IMR-90 (cell line): ENCODE results near the gene EDA. TPM values are rescaled to one million over a fixed set of nuclear protein-coding genes. Genes with fewer than 3 reads are reported as not detected.

Experiments
- ATAC-seq: fragments of 200-7000 bp; cut with Tn5 transposase; 2 replicates; pipeline ENCODE4 v1.9.1; 2020; ENCODE audit warnings: low read depth, mild to moderate bottlenecking, moderate library complexity
- BruUV-seq: library from RNA; stranded (reverse); fragments of 400-500 nt; replicated peaks from 2 replicates; lab custom pipeline; 2021; lab: Mats Ljungman, UMichigan
- CTCF ChIA-PET: fragments of 300-600 bp; formaldehyde crosslinking; extraction: SDS; loops from one replicate; lab custom pipeline; 2021; ENCODE audit warnings: antibody characterized with exemption; lab: Yijun Ruan, JAX
- POLR2A ChIA-PET: fragments of 300-600 bp; sonication (Branson Sonifier 250); formaldehyde crosslinking; loops from one replicate; lab custom pipeline; 2022; ENCODE audit warnings: antibody characterized with exemption; ENCODE audit not compliant: unreplicated experiment; lab: Charles Lee
- DNase-seq: peaks from one replicate; pipeline ENCODE4 v3.0.0; 2013
- H2AFZ ChIP-seq: replicated peaks from 2 replicates; pipeline ENCODE3; 2013; ENCODE audit warnings: low read length, mild to moderate bottlenecking; ENCODE audit not compliant: poor library complexity
- H2AK5ac ChIP-seq: 2 replicates; pipeline ENCODE4 v1.6.1; 2013; ENCODE audit warnings: low read depth, low read length, inconsistent platforms
- H2AK9ac ChIP-seq: replicated peaks from 2 replicates; pipeline ENCODE3; 2013; ENCODE audit warnings: mild to moderate bottlenecking, low read depth, low read length, moderate library complexity; ENCODE audit not compliant: poor library complexity
- H2BK120ac ChIP-seq: 2 replicates; pipeline ENCODE4 v1.6.1; 2013; ENCODE audit warnings: low read depth, low read length, inconsistent platforms
- H2BK15ac ChIP-seq: 3 replicates; pipeline ENCODE4 v1.6.1; 2013; ENCODE audit warnings: low read depth, low read length, inconsistent platforms
- H2BK20ac ChIP-seq: 2 replicates; pipeline ENCODE4 v1.6.1; 2013; ENCODE audit warnings: low read depth, mild to moderate bottlenecking, inconsistent platforms, low read length, moderate library complexity
- H2BK5ac ChIP-seq: 2 replicates; pipeline ENCODE4 v1.6.1; 2013; ENCODE audit warnings: mild to moderate bottlenecking, low read depth, low read length, inconsistent platforms; ENCODE audit not compliant: poor library complexity, severe bottlenecking
- H3K14ac ChIP-seq: replicated peaks from 2 replicates; pipeline ENCODE4 v1.6.1; 2013; ENCODE audit warnings: low read depth, low read length, inconsistent platforms
- H3K18ac ChIP-seq: 2 replicates; pipeline ENCODE4 v1.6.1; 2013; ENCODE audit warnings: low read depth, low read length, control low read depth
- H3K23ac ChIP-seq: 2 replicates; pipeline ENCODE4 v1.6.1; 2013; ENCODE audit warnings: low read depth, low read length, inconsistent platforms
- H3K27ac ChIP-seq: 2 replicates; pipeline ENCODE4 v1.5.1; 2013; ENCODE audit warnings: mild to moderate bottlenecking, control low read depth, low read length; ENCODE audit not compliant: insufficient read depth
- H3K27me3 ChIP-seq: 2 replicates; pipeline ENCODE4 v1.6.1; 2013; ENCODE audit warnings: low read length; ENCODE audit not compliant: control insufficient read depth, insufficient read depth
- H3K36me3 ChIP-seq: 2 replicates; pipeline ENCODE4 v1.6.1; 2013; ENCODE audit warnings: low read length, mixed read lengths; ENCODE audit not compliant: control insufficient read depth, insufficient read depth
- H3K4ac ChIP-seq: 2 replicates; pipeline ENCODE4 v1.6.1; 2013; ENCODE audit warnings: low read depth, low read length, inconsistent platforms
- H3K4me1 ChIP-seq: 2 replicates; pipeline ENCODE4 v1.6.1; 2013; ENCODE audit warnings: low read length, mixed read lengths; ENCODE audit not compliant: control insufficient read depth, insufficient read depth
- H3K4me2 ChIP-seq: 2 replicates; pipeline ENCODE4 v1.6.1; 2013; ENCODE audit warnings: low read depth, mild to moderate bottlenecking, control low read depth, low read length, moderate library complexity
- H3K4me3 ChIP-seq: 2 replicates; pipeline ENCODE4 v1.5.1; 2013; ENCODE audit warnings: low read depth, mild to moderate bottlenecking, control low read depth, low read length, moderate library complexity; ENCODE audit not compliant: insufficient read depth
- H3K56ac ChIP-seq: 2 replicates; pipeline ENCODE4 v1.6.1; 2013; ENCODE audit warnings: low read length, inconsistent platforms; ENCODE audit not compliant: insufficient read depth; ENCODE audit errors: extremely low read depth
- H3K79me1 ChIP-seq, 2 experiments: 2 replicates each; pipeline ENCODE4 v1.6.1; 2013; ENCODE audit warnings: low read length in 2 of 2, inconsistent platforms in 1 of 2, low read depth in 1 of 2
- H3K9ac ChIP-seq: 2 replicates; pipeline ENCODE4 v1.6.1; 2013; ENCODE audit warnings: low read depth, low read length, control low read depth
- H3K9me1 ChIP-seq: 2 replicates; pipeline ENCODE4 v1.6.1; 2013; ENCODE audit warnings: low read length, inconsistent platforms; ENCODE audit not compliant: insufficient read depth
- H3K9me3 ChIP-seq: 2 replicates; pipeline ENCODE4 v1.6.1; 2013; ENCODE audit warnings: low read length; ENCODE audit not compliant: control insufficient read depth, insufficient read depth
- H4K20me1 ChIP-seq: 2 replicates; pipeline ENCODE4 v1.6.1; 2013; ENCODE audit warnings: low read length, inconsistent platforms; ENCODE audit not compliant: insufficient read depth
- H4K5ac ChIP-seq: 2 replicates; pipeline ENCODE4 v1.6.1; 2013; ENCODE audit warnings: mild to moderate bottlenecking, low read depth, low read length, control low read depth
- H4K8ac ChIP-seq, 2 experiments: 2 replicates each; pipeline ENCODE4 v1.6.1; 2013; ENCODE audit warnings: low read depth in 2 of 2, low read length in 2 of 2, control low read depth in 1 of 2, inconsistent platforms in 1 of 2
- H4K91ac ChIP-seq: 2 replicates; pipeline ENCODE4 v1.6.1; 2013; ENCODE audit warnings: low read depth, low read length, inconsistent platforms; ENCODE audit not compliant: insufficient read depth
- RFX5 ChIP-seq: IDR thresholded peaks from 2 replicates; pipeline ENCODE4 v1.8.0; 2012; ENCODE audit warnings: low read depth, mild to moderate bottlenecking, low read length, moderate library complexity
- WGBS, 2 experiments: methylation state at CpG; one replicate each; pipeline versions ENCODE4 v1.1.5 to v1.1.7; 2013; ENCODE audit warnings: missing lambda C conversion rate in 2 of 2; ENCODE audit not compliant: insufficient read length in 1 of 2; ENCODE audit errors: extremely low coverage in 2 of 2; 5-methylcytosine and 5-hydroxymethylcytosine counted together
- dilution Hi-C: fragments of 300-500 bp; cut with HindIII; formaldehyde crosslinking; loops from one replicate; pipeline ENCODE4 v1.14.3; 2018; ENCODE audit warnings: low sequenced_read_pairs; ENCODE audit not compliant: unreplicated experiment
- in situ Hi-C: fragments of 300-500 bp; cut with MboI; formaldehyde crosslinking; loops from 3 replicates; pipeline ENCODE4 v1.14.3; 2019; ENCODE audit warnings: low sequenced_read_pairs, inconsistent platforms, mixed read lengths
- intact Hi-C: fragments of 100-400 bp; cut with micrococcal nuclease; formaldehyde crosslinking; loops from 2 replicates; pipeline ENCODE4 v1.10.0; 2022
- polyA plus RNA-seq, 3 experiments: library from polyadenylated mRNA; depleted of rRNA; stranded (reverse); fragments of >200 nt; gene quantifications; 2 replicates each; pipeline ENCODE4 v1.2.3, GENCODE V29; 2012; ENCODE audit warnings: low replicate concordance in 1 of 3
- total RNA-seq: library from RNA; depleted of rRNA; stranded (reverse); fragments of >200 nt; gene quantifications from 2 replicates; pipeline ENCODE4 v1.2.3, GENCODE V29; 2012

Gene EDA
- total and polyA plus RNA-seq, 2 of the 4 experiments (the other 2 are of a cell fraction): under 0.01 TPM; not detected in 1

DNA sequence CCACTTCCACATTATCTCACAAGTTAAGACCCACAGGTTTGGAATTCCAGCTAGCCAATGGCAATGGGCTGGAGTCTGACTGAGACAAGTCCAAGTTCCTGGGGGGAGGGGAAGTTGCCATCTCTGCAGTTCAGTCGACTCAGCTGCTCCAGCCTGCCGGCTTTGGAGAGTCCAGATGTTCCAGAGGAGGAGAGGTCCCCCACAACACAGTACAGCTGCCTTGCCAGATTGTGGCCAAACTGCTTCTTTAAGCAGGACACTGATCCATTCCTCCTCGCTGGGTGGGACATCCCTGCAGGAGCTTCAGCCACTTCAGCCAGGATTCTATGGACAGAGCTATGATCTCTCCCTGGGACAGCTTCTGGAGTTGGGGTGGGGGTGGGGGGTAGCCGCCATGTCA lies 199.2 kb downstream of the EDA start:
- no peak for DNase-seq
- no peaks in the 10 kb centered on the region for H3K4me1 ChIP-seq
- H3K36me3 ChIP-seq: no peaks in the 10 kb centered on the region
- H4K5ac ChIP-seq: no peak overlapping the region
- ATAC-seq: no peak
- no peak overlapping the region for H2AFZ ChIP-seq
- no peak overlapping the region for H3K9ac ChIP-seq
- H3K9me3 ChIP-seq: no peaks in the 10 kb centered on the region
- H3K56ac ChIP-seq: no peak overlapping the region
- H2AK9ac ChIP-seq: no peak overlapping the region
- CTCF ChIA-PET: no interaction called here
- H2BK120ac ChIP-seq: no peak overlapping the region
- no peak overlapping the region for H3K23ac ChIP-seq
- no peak overlapping the region for H3K4ac ChIP-seq
- H3K4me3 ChIP-seq: no peak overlapping the region
- no peak overlapping the region for H2AK5ac ChIP-seq
- H3K14ac ChIP-seq: no peak overlapping the region
- no CpG with 5 or more reads among the region's 4 CpGs for WGBS, 2 experiments
- no peak overlapping the region for H3K4me2 ChIP-seq
- no peak overlapping the region for H2BK15ac ChIP-seq
- in situ Hi-C loops: no loop called here
- no peak overlapping the region for H3K27ac ChIP-seq
- no peaks in the 10 kb centered on the region for H3K9me1 ChIP-seq
- dilution Hi-C loops: no loop called here
- no peak overlapping the region for H2BK20ac ChIP-seq
- POLR2A ChIA-PET: no interaction called here
- H3K79me1 ChIP-seq: no peaks in the 10 kb centered on the region
- H3K18ac ChIP-seq: no peak overlapping the region
- no peaks in the 10 kb centered on the region for H4K20me1 ChIP-seq
- no peak overlapping the region for H2BK5ac ChIP-seq
- H3K27me3 ChIP-seq: no peaks in the 10 kb centered on the region
- no peak overlapping the region for H4K91ac ChIP-seq
- no peak overlapping the region for H4K8ac ChIP-seq
- no TSS peak for BruUV-seq
- intact Hi-C loops: no loop called here
- no peak for TF ChIP-seq RFX5
